NB4 (cell line): ENCODE data around the gene CHRM2.

ENCODE experiments used
- MYC ChIP-seq: IDR thresholded peaks from 2 replicates; pipeline ENCODE4 v1.6.1; 2011; ENCODE audit warnings: low read depth, low read length
- POLR2A ChIP-seq: IDR thresholded peaks from 2 replicates; pipeline ENCODE4 v1.6.1; 2011; ENCODE audit warnings: mild to moderate bottlenecking; ENCODE audit not compliant: insufficient read length; ENCODE audit errors: extremely low read depth
- TF ChIP-seq, protein P1 (sequence below): IDR thresholded peaks from one replicate; pipeline ENCODE4 v1.5.1; 2012; ENCODE audit warnings: low read depth, low read length

DNA sequence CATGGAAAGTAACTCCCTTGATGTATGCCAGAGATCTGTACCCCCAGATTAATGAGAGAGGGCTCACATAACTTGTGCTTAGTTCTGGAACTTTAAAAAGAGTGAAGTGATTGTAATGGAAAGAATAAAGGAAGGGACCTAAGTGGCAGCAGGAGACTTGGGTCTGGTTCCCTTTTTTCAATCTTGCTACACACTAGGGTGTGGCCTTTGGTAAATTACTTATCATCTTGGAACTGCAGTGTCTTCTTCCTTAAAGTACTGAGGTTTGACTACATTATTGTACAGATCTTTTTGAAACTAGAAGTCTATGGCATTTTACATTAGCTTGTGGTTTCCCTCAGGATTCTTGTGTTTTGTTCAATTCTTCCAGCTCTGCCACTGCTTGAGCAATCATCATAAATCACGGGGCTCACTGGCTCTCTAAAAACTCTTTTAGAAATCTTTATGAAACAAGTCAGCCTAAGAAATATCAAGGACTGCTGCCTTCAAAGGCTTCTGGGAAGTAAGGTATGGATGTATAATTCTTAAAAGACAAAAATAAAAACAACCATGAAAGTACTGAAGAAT, 22.5 kb upstream of the CHRM2 start:
- TF ChIP-seq, protein P1, sequence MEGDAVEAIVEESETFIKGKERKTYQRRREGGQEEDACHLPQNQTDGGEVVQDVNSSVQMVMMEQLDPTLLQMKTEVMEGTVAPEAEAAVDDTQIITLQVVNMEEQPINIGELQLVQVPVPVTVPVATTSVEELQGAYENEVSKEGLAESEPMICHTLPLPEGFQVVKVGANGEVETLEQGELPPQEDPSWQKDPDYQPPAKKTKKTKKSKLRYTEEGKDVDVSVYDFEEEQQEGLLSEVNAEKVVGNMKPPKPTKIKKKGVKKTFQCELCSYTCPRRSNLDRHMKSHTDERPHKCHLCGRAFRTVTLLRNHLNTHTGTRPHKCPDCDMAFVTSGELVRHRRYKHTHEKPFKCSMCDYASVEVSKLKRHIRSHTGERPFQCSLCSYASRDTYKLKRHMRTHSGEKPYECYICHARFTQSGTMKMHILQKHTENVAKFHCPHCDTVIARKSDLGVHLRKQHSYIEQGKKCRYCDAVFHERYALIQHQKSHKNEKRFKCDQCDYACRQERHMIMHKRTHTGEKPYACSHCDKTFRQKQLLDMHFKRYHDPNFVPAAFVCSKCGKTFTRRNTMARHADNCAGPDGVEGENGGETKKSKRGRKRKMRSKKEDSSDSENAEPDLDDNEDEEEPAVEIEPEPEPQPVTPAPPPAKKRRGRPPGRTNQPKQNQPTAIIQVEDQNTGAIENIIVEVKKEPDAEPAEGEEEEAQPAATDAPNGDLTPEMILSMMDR, result no peak
- no peak for TF ChIP-seq POLR2A
- TF ChIP-seq MYC, result no peak
